Parathyroid adenoma (tissue), 2 donors: ENCODE data around the gene GPC1.

ENCODE experiments used
- H2AFZ ChIP-seq: fragments of 300-600 bp; sonication (generic); one replicate; pipeline ENCODE4 v1.7.0; 2017; ENCODE audit warnings: antibody characterized with exemption, mild to moderate bottlenecking
- H3K27ac ChIP-seq: fragments of 300-600 bp; sonication (generic); one replicate; pipeline ENCODE4 v1.7.0; 2017
- H3K27me3 ChIP-seq: fragments of 300-600 bp; sonication (generic); one replicate; pipeline ENCODE4 v1.7.0; 2017; ENCODE audit warnings: low read length; ENCODE audit not compliant: control insufficient read depth, insufficient read depth
- H3K36me3 ChIP-seq: fragments of 300-600 bp; sonication (generic); one replicate; pipeline ENCODE4 v1.7.0; 2017; ENCODE audit warnings: low read length; ENCODE audit not compliant: control insufficient read depth, insufficient read depth
- H3K4me1 ChIP-seq: fragments of 300-600 bp; sonication (generic); one replicate; pipeline ENCODE4 v1.7.0; 2017; ENCODE audit warnings: control low read depth
- H3K4me2 ChIP-seq: fragments of 300-600 bp; sonication (generic); one replicate; pipeline ENCODE4 v1.7.0; 2017; ENCODE audit warnings: low read length
- H3K4me3 ChIP-seq: fragments of 300-600 bp; sonication (generic); one replicate; pipeline ENCODE4 v1.7.0; 2017; ENCODE audit warnings: low read depth, low read length
- H3K79me2 ChIP-seq: fragments of 300-600 bp; sonication (generic); one replicate; pipeline ENCODE4 v1.7.0; 2017; ENCODE audit warnings: control low read depth
- H3K9ac ChIP-seq: fragments of 300-600 bp; sonication (generic); one replicate; pipeline ENCODE4 v1.7.0; 2017; ENCODE audit warnings: mild to moderate bottlenecking
- H3K9me3 ChIP-seq: fragments of 300-600 bp; sonication (generic); one replicate; pipeline ENCODE4 v1.7.0; 2017; ENCODE audit warnings: low read length; ENCODE audit not compliant: control insufficient read depth
- CTCF ChIP-seq: fragments of 300-600 bp; sonication (generic); IDR thresholded peaks from one replicate; pipeline ENCODE4 v1.7.0; 2017; ENCODE audit warnings: antibody characterized with exemption, mild to moderate bottlenecking
- donor health status: primary hyperparathyroidism.

GPC1 gene

GRCh38 chr2:240478346-240479110 lies 43.1 kb downstream of the GPC1 start:
- Histone ChIP-seq H3K36me3 (no peaks in the 10 kb centered on the region), H3K4me2 (no peak overlapping the region), H3K79me2 (no peaks in the 10 kb centered on the region), H3K9ac (no peak overlapping the region), H3K4me3 (no peak overlapping the region), H3K27ac (no peak overlapping the region), H2AFZ (no peak overlapping the region), H3K4me1 (no peaks in the 10 kb centered on the region), H3K27me3 (no peaks in the 10 kb centered on the region), H3K9me3 (no peaks in the 10 kb centered on the region)
- no peak for TF ChIP-seq CTCF

- H3K4me3 ChIP-seq: no peak overlapping the region
- no peak overlapping the region for H3K9ac ChIP-seq
- no peaks in the 10 kb centered on the region for H3K27me3 ChIP-seq
- TF ChIP-seq CTCF: no peak
- no peaks in the 10 kb centered on the region for H3K4me1 ChIP-seq
- H3K79me2 ChIP-seq: no peaks in the 10 kb centered on the region
- no peaks in the 10 kb centered on the region for H3K9me3 ChIP-seq
- no peak overlapping the region for H3K27ac ChIP-seq
- no peaks in the 10 kb centered on the region for H3K36me3 ChIP-seq
- H2AFZ ChIP-seq: no peak overlapping the region
- H3K4me2 ChIP-seq: no peak overlapping the region
These were observed 43.6 kb downstream of the GPC1 start for GRCh38 chr2:240479111-240479501.

- Histone ChIP-seq H3K4me3 (no peak overlapping the region), H3K4me1 (no peaks in the 10 kb centered on the region), H3K27ac (no peak overlapping the region), H2AFZ (no peak overlapping the region), H3K9ac (no peak overlapping the region), H3K27me3 (no peaks in the 10 kb centered on the region), H3K4me2 (no peak overlapping the region), H3K9me3 (no peaks in the 10 kb centered on the region), H3K79me2 (no peaks in the 10 kb centered on the region), H3K36me3 (no peaks in the 10 kb centered on the region)
- no peak for TF ChIP-seq CTCF
These were observed 45.6 kb downstream of the GPC1 start for GRCh38 chr2:240480834-240481623.

- TF ChIP-seq CTCF: no peak
- H3K9me3 ChIP-seq: no peaks in the 10 kb centered on the region
- no peak overlapping the region for H3K9ac ChIP-seq
- H3K27me3 ChIP-seq: no peaks in the 10 kb centered on the region
- H3K36me3 ChIP-seq: no peaks in the 10 kb centered on the region
- no peaks in the 10 kb centered on the region for H3K79me2 ChIP-seq
- H3K4me2 ChIP-seq: no peak overlapping the region
- H3K4me3 ChIP-seq: no peak overlapping the region
- H3K27ac ChIP-seq: no peak overlapping the region
- H3K4me1 ChIP-seq: no peaks in the 10 kb centered on the region
- no peak overlapping the region for H2AFZ ChIP-seq
These were observed 46.3 kb downstream of the GPC1 start for GRCh38 chr2:240481720-240482119.
